ENCODE data around the gene STAB2. TPM values are rescaled to one million over a fixed set of nuclear protein-coding genes. Genes with fewer than 3 reads are reported as not detected.

STAB2 gene
- total and polyA plus RNA-seq, 10 donors, result 9.7 to 320 (median 200) TPM

GRCh38 chr12:103560604-103561101 is 26.4 kb upstream of the STAB2 start:
- Histone ChIP-seq H3K27ac (no peak overlapping the region), H3K36me3 (no peaks in the 10 kb centered on the region), H3K9me3 (peaks cover 0 to 26% (median 9%) of the 10 kb centered on the region in 8 donors), H3K27me3 (replicated peaks in 1 of 7) (peaks cover 0 to 16% (median 0%) of the 10 kb centered on the region in 7 donors), H3K4me3 (no peak overlapping the region), H3K4me1 (no peaks in the 10 kb centered on the region)
- no peak for TF ChIP-seq CTCF (IDR thresholded peaks at IDR 0.05 in 8 of 11, conservative IDR thresholded peaks at IDR 0.05 in 3 of 11)
- TF ChIP-seq POLR2A (IDR thresholded peaks at IDR 0.05), result no peak
- TF ChIP-seq POLR2AphosphoS5 (IDR thresholded peaks at IDR 0.05), result no peak
- intact Hi-C loops (cut with DNase I; ENCODE audit: low total_unique reads), result no loop called here
- no peak for DNase-seq
- 79 to 93% (median 83%) methylated on average over 2 of the region's 2 CpGs for WGBS, 5 donors

DNA sequence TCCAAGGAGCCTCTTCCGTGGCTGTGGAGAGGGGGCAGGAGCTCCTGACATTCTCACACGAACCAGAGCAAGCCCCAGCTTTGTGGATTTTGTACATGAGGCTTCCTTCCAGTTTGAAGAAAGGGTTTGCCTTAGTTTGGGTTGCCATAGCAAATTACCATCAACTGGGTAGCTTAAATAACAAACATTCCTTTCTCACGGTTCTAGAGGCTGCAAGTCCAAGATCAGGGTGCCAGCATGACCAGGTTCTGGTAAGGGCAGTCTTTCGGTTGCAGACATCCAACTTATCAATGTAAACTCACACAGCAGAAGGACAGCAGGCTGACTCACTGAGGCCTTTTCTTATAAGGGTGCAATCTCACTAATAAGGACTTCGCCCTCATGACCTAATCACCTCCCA is 25.9 kb upstream of the STAB2 start:
- no peak overlapping the region for H3K27ac ChIP-seq
- peaks cover 0 to 31% (median 15%) of the 10 kb centered on the region in 8 donors for H3K9me3 ChIP-seq
- TF ChIP-seq POLR2A (IDR thresholded peaks at IDR 0.05) (no peak), CTCF (IDR thresholded peaks at IDR 0.05 in 8 of 11, conservative IDR thresholded peaks at IDR 0.05 in 3 of 11) (no peak), POLR2AphosphoS5 (IDR thresholded peaks at IDR 0.05) (no peak)
- no peaks in the 10 kb centered on the region for H3K36me3 ChIP-seq
- peaks cover 0 to 16% (median 0%) of the 10 kb centered on the region in 7 donors for H3K27me3 ChIP-seq (replicated peaks in 1 of 7)
- H3K4me3 ChIP-seq, result no peak overlapping the region
- 73 to 79% (median 76%) methylated on average over 5 of the region's 5 CpGs for WGBS, 5 donors
- no peaks in the 10 kb centered on the region for H3K4me1 ChIP-seq
- intact Hi-C loops (cut with DNase I; ENCODE audit: low total_unique reads), result no loop called here
- DNase-seq, result no peak

DNA sequence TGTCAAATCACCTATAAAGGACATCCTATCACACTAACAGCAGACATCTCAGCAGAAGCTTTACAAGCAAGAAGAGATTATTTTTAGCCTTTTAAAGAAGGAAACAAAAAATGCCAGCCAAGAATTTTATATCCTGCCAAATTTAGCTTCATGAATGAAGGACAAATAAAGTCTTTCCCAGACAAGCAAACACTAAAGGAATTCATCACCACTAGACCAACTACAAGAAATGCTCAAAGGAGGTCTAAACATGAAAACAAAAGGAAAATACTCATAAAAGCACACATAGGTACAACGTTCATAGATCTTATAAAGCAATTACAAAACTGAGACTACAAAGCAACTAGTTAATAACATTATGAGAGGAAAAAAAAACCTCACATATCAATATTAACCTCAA is 20.7 kb upstream of the STAB2 start:
- DNase-seq, result no peak
- no peak overlapping the region for H3K4me3 ChIP-seq
- H3K36me3 ChIP-seq, result no peaks in the 10 kb centered on the region
- intact Hi-C loops (cut with DNase I; ENCODE audit: low total_unique reads), result no loop called here
- H3K27me3 ChIP-seq (replicated peaks in 1 of 7), result peaks cover 0 to 45% (median 5%) of the 10 kb centered on the region in 7 donors
- no peak for TF ChIP-seq CTCF (IDR thresholded peaks at IDR 0.05 in 8 of 11, conservative IDR thresholded peaks at IDR 0.05 in 3 of 11)
- TF ChIP-seq POLR2AphosphoS5 (IDR thresholded peaks at IDR 0.05), result no peak
- TF ChIP-seq POLR2A (IDR thresholded peaks at IDR 0.05), result no peak
- no peaks in the 10 kb centered on the region for H3K4me1 ChIP-seq
- WGBS, 5 donors, result 78 to 87% (median 86%) methylated on average over 1 of the region's 1 CpG
- peaks cover 0 to 45% (median 25%) of the 10 kb centered on the region in 8 donors for H3K9me3 ChIP-seq
- no peak overlapping the region for H3K27ac ChIP-seq

- intact Hi-C loops (cut with DNase I; ENCODE audit: low total_unique reads), result no loop called here
- H3K4me3 ChIP-seq, result no peak overlapping the region
- no peak overlapping the region for H3K27ac ChIP-seq
- TF ChIP-seq POLR2A (IDR thresholded peaks at IDR 0.05) (no peak), CTCF (IDR thresholded peaks at IDR 0.05 in 8 of 11, conservative IDR thresholded peaks at IDR 0.05 in 3 of 11) (no peak), POLR2AphosphoS5 (IDR thresholded peaks at IDR 0.05) (no peak)
- H3K27me3 ChIP-seq (replicated peaks in 1 of 7), result peaks cover 0 to 65% (median 8%) of the 10 kb centered on the region in 7 donors
- H3K36me3 ChIP-seq, result no peaks in the 10 kb centered on the region
- WGBS, 5 donors, result 67 to 92% (median 89%) methylated on average over 1 of the region's 1 CpG
- no peaks in the 10 kb centered on the region for H3K4me1 ChIP-seq
- peaks cover 0 to 33% (median 25%) of the 10 kb centered on the region in 8 donors for H3K9me3 ChIP-seq
- no peak for DNase-seq
Observed at GRCh38 chr12:103569278-103569677, 17.8 kb upstream of the STAB2 start.
